Activated naive CD8-positive, alpha-beta T cell treated with anti-CD3 and anti-CD28 coated beads, Interleukin-2, amount 50 U/mL, for 24 hours (primary cell): ENCODE measurements around the gene ATP2A2.

Experiments used
- ATAC-seq: fragments of 150-1000 bp; cut with Tn5 transposase; one replicate; pipeline ENCODE4 v1.10.0; 2021
- DNase-seq: peaks from one replicate; pipeline ENCODE4 v3.0.0; 2021
- H3K27ac Mint-ChIP-seq: one replicate; pipeline ENCODE4 v1.8.0; 2021; ENCODE audit warnings: mild to moderate bottlenecking, mixed read lengths
- H3K27me3 Mint-ChIP-seq: one replicate; pipeline ENCODE4 v1.8.0; 2021; ENCODE audit warnings: mixed read lengths
- H3K36me3 Mint-ChIP-seq: one replicate; pipeline ENCODE4 v1.8.0; 2021; ENCODE audit warnings: low read depth, mixed read lengths
- H3K4me1 Mint-ChIP-seq: one replicate; pipeline ENCODE4 v1.8.0; 2021; ENCODE audit warnings: mixed read lengths
- H3K4me3 Mint-ChIP-seq: one replicate; pipeline ENCODE4 v1.8.0; 2021; ENCODE audit warnings: mild to moderate bottlenecking, moderate library complexity, mixed read lengths
- H3K9me3 Mint-ChIP-seq: one replicate; pipeline ENCODE4 v1.8.0; 2021; ENCODE audit warnings: mixed read lengths

ATP2A2 gene

GRCh38 chr12:110280779-110281548 is at the start of gene ATP2A2:
TSS of gene ATP2A2 (plus strand) at chr12:110281247. CDS start at chr12:110281790, 543 bp downstream.
- peaks cover 9% of the 10 kb centered on the region for H3K27me3 Mint-ChIP-seq
- H3K9me3 Mint-ChIP-seq: no peaks in the 10 kb centered on the region
- ATAC-seq: peak; percentile 84
- peaks cover 44% of the 10 kb centered on the region for H3K4me1 Mint-ChIP-seq
- peak; percentile 87 for DNase-seq
- H3K36me3 Mint-ChIP-seq: peaks cover 37% of the 10 kb centered on the region
- peak within 1 kb of the TSS; percentile 93 for H3K27ac Mint-ChIP-seq
- peak within 1 kb of the TSS; percentile 91 for H3K4me3 Mint-ChIP-seq

- Mint-ChIP-seq H3K27me3 (no peaks in the 10 kb centered on the region), H3K4me1 (no peaks in the 10 kb centered on the region), H3K27ac (no peak overlapping the region), H3K4me3 (no peak overlapping the region), H3K36me3 (no peaks in the 10 kb centered on the region), H3K9me3 (no peaks in the 10 kb centered on the region)
- DNase-seq: no peak
- no peak for ATAC-seq
These were observed 47.7 kb upstream of the ATP2A2 start for GRCh38 chr12:110233212-110233903.

DNA sequence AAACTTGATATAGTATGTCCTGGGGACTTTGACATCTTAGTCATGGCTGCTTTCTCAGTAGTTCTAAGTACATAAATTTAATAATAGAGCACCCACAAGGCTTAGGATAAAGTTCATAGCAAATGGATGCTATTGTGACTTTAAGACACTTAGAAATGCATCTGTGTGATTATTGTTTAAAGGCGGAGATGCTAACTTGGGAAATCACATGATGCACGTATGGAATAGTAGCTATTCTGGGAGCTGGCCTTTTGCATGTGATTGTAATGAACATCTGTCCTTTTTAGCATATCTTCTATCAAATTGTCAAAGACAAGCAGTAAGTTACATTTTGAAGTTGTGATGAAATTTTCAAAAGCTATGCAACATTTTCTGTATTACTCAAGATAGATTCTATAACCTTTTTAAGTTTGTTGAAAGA is 46.7 kb upstream of the ATP2A2 start:
- Mint-ChIP-seq H3K9me3 (no peaks in the 10 kb centered on the region), H3K27ac (no peak overlapping the region), H3K4me3 (no peak overlapping the region), H3K27me3 (no peaks in the 10 kb centered on the region), H3K36me3 (no peaks in the 10 kb centered on the region), H3K4me1 (no peaks in the 10 kb centered on the region)
- ATAC-seq (no peak), DNase-seq (no peak)

DNA sequence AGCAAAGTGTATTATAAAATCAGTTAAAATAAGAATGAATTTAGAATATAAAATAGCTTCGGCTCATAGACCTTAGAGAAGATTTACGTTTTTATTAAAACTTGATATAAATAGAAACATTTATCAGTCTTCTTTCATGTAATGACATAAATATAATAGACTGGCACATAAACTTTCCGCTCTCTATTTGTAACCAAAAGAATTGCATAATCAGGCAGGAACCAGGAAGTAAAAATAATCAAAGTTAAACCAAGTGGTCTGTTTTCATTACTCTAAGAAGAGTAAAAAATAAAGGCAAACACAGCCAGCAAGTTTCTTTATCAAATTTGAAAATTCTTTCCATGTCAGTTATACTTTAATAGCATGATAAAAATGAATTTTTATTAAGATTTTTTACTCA is 46.3 kb upstream of the ATP2A2 start:
- Mint-ChIP-seq H3K36me3 (no peaks in the 10 kb centered on the region), H3K27ac (no peak overlapping the region), H3K4me3 (no peak overlapping the region), H3K9me3 (no peaks in the 10 kb centered on the region), H3K27me3 (no peaks in the 10 kb centered on the region), H3K4me1 (no peaks in the 10 kb centered on the region)
- no peak for DNase-seq
- no peak for ATAC-seq

- Mint-ChIP-seq H3K4me3 (no peak overlapping the region), H3K4me1 (no peaks in the 10 kb centered on the region), H3K36me3 (no peaks in the 10 kb centered on the region), H3K9me3 (no peaks in the 10 kb centered on the region), H3K27ac (no peak overlapping the region), H3K27me3 (no peaks in the 10 kb centered on the region)
- DNase-seq (no peak), ATAC-seq (no peak)
These were observed 45.7 kb upstream of the ATP2A2 start for GRCh38 chr12:110235383-110235782.

- ATAC-seq (no peak), DNase-seq (no peak)
- Mint-ChIP-seq H3K36me3 (no peaks in the 10 kb centered on the region), H3K4me1 (no peaks in the 10 kb centered on the region), H3K27me3 (peaks cover 3% of the 10 kb centered on the region), H3K4me3 (no peak overlapping the region), H3K9me3 (no peaks in the 10 kb centered on the region), H3K27ac (no peak overlapping the region)
These were observed 37.8 kb upstream of the ATP2A2 start for GRCh38 chr12:110243227-110243626.

DNA sequence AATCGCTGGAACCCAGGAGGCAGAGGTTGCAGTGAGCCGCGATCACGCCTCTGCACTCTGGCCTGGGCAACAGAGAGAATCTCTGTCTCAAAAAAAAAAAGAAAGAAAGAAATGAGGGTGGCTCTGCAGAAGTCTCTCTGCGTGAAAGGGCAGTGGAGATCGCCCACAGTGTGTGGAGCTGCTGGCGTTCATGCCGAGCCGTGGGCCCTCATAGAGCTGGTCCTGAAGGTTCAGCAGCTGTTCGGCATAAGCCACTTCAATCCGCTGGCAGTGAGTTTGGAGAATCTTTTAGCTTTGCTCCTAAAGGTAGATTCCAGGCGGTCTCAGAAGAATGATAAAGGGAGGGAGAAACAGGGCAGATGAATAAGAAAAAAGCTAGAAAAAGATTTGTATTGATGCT is 36.7 kb upstream of the ATP2A2 start:
- H3K36me3 Mint-ChIP-seq: no peaks in the 10 kb centered on the region
- H3K27me3 Mint-ChIP-seq: peaks cover 3% of the 10 kb centered on the region
- no peaks in the 10 kb centered on the region for H3K4me1 Mint-ChIP-seq
- no peak overlapping the region for H3K27ac Mint-ChIP-seq
- H3K9me3 Mint-ChIP-seq: no peaks in the 10 kb centered on the region
- no peak overlapping the region for H3K4me3 Mint-ChIP-seq
- DNase-seq (no peak), ATAC-seq (no peak)

- no peak for DNase-seq
These were observed 36.2 kb upstream of the ATP2A2 start for GRCh38 chr12:110244829-110245228.

DNA sequence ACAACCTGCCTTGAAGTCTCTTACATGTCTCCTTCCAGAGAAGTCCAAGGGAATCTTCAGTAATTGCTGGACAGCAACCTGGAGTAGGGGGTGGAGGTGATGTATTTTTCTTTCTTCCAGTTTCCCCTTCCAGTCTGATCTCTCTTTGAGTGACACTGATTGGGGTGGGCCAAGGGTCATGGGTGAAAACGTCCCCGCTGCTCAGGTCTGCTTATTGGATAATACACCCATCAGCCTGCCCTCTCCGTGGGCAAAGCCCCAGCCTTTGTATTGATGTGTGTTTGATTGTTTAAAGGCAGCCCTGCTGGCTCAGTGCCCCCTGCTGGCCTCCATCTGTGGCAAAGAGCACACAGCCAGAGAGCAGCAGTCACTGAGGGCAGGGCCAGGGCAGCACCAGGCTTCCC is 35.7 kb upstream of the ATP2A2 start:
- Mint-ChIP-seq H3K36me3 (no peaks in the 10 kb centered on the region), H3K4me1 (no peaks in the 10 kb centered on the region), H3K9me3 (no peaks in the 10 kb centered on the region), H3K27ac (no peak overlapping the region), H3K27me3 (peaks cover 3% of the 10 kb centered on the region), H3K4me3 (no peak overlapping the region)
- peak; percentile 29 for DNase-seq
- peak; percentile 67 for ATAC-seq

More at GRCh38 chr12:110244829-110245228, 36.2 kb upstream of the ATP2A2 start:
- Mint-ChIP-seq H3K9me3 (no peaks in the 10 kb centered on the region), H3K36me3 (no peaks in the 10 kb centered on the region), H3K4me3 (no peak overlapping the region), H3K27me3 (peaks cover 3% of the 10 kb centered on the region), H3K27ac (no peak overlapping the region), H3K4me1 (no peaks in the 10 kb centered on the region)
- ATAC-seq: no peak

- H3K36me3 Mint-ChIP-seq: no peaks in the 10 kb centered on the region
- no peak overlapping the region for H3K27ac Mint-ChIP-seq
- ATAC-seq: no peak
These were observed 34.3 kb upstream of the ATP2A2 start for GRCh38 chr12:110246636-110247339.

GRCh38 chr12:110247340-110248095 is 33.5 kb upstream of the ATP2A2 start:
- Mint-ChIP-seq H3K9me3 (no peaks in the 10 kb centered on the region), H3K4me1 (no peaks in the 10 kb centered on the region), H3K27ac (no peak overlapping the region), H3K36me3 (no peaks in the 10 kb centered on the region), H3K27me3 (peaks cover 3% of the 10 kb centered on the region), H3K4me3 (no peak overlapping the region)
- DNase-seq: no peak
- ATAC-seq: no peak

More at GRCh38 chr12:110246636-110247339, 34.3 kb upstream of the ATP2A2 start:
- Mint-ChIP-seq H3K4me3 (no peak overlapping the region), H3K4me1 (no peaks in the 10 kb centered on the region), H3K27me3 (peaks cover 3% of the 10 kb centered on the region), H3K9me3 (no peaks in the 10 kb centered on the region)
- DNase-seq: no peak

- DNase-seq (no peak), ATAC-seq (no peak)
- peaks cover 2% of the 10 kb centered on the region for H3K27me3 Mint-ChIP-seq
- H3K4me3 Mint-ChIP-seq: no peak overlapping the region
- H3K36me3 Mint-ChIP-seq: no peaks in the 10 kb centered on the region
- H3K9me3 Mint-ChIP-seq: no peaks in the 10 kb centered on the region
- no peaks in the 10 kb centered on the region for H3K4me1 Mint-ChIP-seq
- no peak overlapping the region for H3K27ac Mint-ChIP-seq
These were observed 33.0 kb upstream of the ATP2A2 start for GRCh38 chr12:110248096-110248447.

- no peak overlapping the region for H3K4me3 Mint-ChIP-seq
- no peaks in the 10 kb centered on the region for H3K4me1 Mint-ChIP-seq
- H3K36me3 Mint-ChIP-seq: no peaks in the 10 kb centered on the region
- no peak overlapping the region for H3K27ac Mint-ChIP-seq
- ATAC-seq (no peak), DNase-seq (no peak)
- no peaks in the 10 kb centered on the region for H3K27me3 Mint-ChIP-seq
- H3K9me3 Mint-ChIP-seq: no peaks in the 10 kb centered on the region
These were observed 31.9 kb upstream of the ATP2A2 start for GRCh38 chr12:110249105-110249504.

DNA sequence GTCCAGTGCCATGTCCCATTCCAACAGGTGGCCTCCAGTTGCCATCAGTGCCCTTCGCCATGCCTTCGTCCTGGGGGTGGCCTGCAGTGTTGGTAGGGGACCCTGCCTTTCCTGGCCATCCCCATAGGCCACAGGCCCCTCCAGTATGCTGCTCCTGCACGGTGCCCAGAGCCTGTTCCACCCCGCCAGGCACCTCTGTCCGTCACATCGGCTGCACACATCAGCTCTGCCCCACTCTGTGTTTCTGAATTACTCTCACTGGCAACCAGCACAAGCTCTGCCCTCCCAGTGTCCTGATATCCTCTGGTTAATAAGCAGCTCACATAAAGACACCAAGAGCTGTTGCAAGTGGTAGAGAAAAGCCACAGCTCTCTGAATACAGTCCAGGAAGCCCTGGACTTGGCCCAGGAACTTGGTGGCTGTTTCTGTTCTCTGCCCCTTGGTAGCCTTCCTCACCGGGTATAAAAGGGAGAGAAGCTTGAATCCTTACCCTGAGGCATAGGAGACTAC is 31.3 kb upstream of the ATP2A2 start:
- H3K27me3 Mint-ChIP-seq: no peaks in the 10 kb centered on the region
- H3K36me3 Mint-ChIP-seq: no peaks in the 10 kb centered on the region
- no peak overlapping the region for H3K4me3 Mint-ChIP-seq
- DNase-seq (no peak), ATAC-seq (no peak)
- no peaks in the 10 kb centered on the region for H3K4me1 Mint-ChIP-seq
- no peak overlapping the region for H3K27ac Mint-ChIP-seq
- H3K9me3 Mint-ChIP-seq: no peaks in the 10 kb centered on the region
